Tibial nerve (tissue), 3 donors: ENCODE measurements around the gene SELENOS.

ENCODE experiments used
- EP300 ChIP-seq, 2 donors: sonication (generic); formaldehyde crosslinking; IDR thresholded peaks; one replicate each; pipeline ENCODE4 v1.6.1; 2017; ENCODE audit warnings: antibody characterized with exemption in 2 of 2, mild to moderate bottlenecking in 1 of 2
- POLR2A ChIP-seq, 2 donors: fragments of 450-650 bp; IDR thresholded peaks; one replicate each; pipeline ENCODE4 v1.6.1; 2017; ENCODE audit warnings: antibody characterized with exemption in 2 of 2, mild to moderate bottlenecking in 2 of 2, moderate library complexity in 2 of 2

DNA sequence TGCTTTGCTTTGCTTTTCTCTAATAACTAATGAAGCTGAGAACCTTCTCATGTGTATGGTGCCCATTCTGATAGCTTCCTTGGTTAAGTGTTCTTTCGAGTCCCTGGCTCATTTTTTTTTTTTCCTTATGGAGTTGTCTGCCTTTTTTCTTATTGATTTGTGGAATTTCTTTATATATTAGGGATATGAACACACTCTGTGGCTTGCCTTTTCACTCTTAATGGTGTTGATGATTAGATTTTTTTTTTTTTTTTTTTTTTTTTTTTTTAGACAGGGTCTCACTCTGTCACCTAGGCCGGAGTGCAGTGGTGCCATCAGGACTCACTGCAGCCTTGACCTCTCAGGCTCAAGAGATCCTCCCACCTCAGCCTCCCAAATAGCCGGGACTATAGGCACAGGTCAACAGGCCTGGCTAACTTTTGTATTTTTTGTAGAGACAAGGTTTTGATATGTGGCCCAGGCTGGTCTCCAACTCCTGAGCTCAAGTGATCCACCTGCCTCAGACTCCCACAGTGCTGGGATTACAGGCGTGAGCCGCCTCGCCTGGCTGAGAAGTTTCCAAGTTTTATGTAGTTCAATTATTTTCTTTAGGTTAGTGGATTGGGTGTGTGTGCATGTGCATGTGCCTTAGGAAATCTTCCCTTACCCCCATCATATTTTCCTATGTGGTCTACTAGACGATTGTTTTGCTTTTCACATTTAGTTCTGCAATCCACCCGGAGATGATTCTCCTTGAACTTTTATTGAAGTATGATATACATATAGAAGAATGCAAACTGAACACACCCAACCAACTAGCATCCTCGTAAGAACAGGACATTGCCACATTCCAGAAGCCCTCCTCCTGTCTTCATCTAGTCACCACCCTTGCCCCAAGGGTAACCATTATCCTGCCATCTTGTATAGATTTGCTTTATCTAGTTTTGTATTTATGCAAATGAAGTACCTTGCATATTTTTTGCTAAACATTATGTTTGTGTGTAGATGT is 19.4 kb upstream of the SELENOS start:
- TF ChIP-seq EP300 (IDR thresholded peaks at IDR 0.05) (no peak), POLR2A (IDR thresholded peaks at IDR 0.05) (no peak)
